Ascending aorta (tissue), 2 donors: ENCODE data around the gene DNMT3A. TPM values are rescaled to one million over a fixed set of nuclear protein-coding genes. Genes with fewer than 3 reads are reported as not detected.
A peak's percentile ranks its signal among the peaks of the same experiment; 100 is the strongest.

Experiments used
- DNase-seq, 2 donors: peaks; one replicate each; pipeline ENCODE4 v3.0.0-alpha.2; 2019; ENCODE audit warnings: low spot score in 2 of 2
- H3K27ac ChIP-seq, 2 donors: fragments of 200-600 bp; sonication (generic); one replicate each; pipeline ENCODE4 v1.5.1; 2016 to 2017; ENCODE audit warnings: mild to moderate bottlenecking in 1 of 2
- H3K27me3 ChIP-seq: fragments of 200-600 bp; sonication (generic); one replicate; pipeline ENCODE4 v1.5.1; 2017
- H3K36me3 ChIP-seq, 2 donors: fragments of 200-600 bp; sonication (generic); one replicate each; pipeline ENCODE4 v1.5.1; 2016
- H3K4me1 ChIP-seq, 2 donors: fragments of 200-600 bp; sonication (generic); one replicate each; pipeline ENCODE4 v1.5.1; 2016 to 2017; ENCODE audit warnings: mild to moderate bottlenecking in 1 of 2
- H3K4me3 ChIP-seq, 2 donors: fragments of 200-600 bp; sonication (generic); one replicate each; pipeline ENCODE4 v1.5.1; 2016 to 2017; ENCODE audit warnings: mild to moderate bottlenecking in 1 of 2
- H3K9me3 ChIP-seq, 2 donors: fragments of 200-600 bp; sonication (generic); one replicate each; pipeline ENCODE4 v1.5.1; 2016
- CTCF ChIP-seq, 3 experiments: fragments of 200-600 bp in 2 of 3; fragments of 450-650 bp in 1 of 3; sonication (generic) in 2 of 3; IDR thresholded peaks; one replicate each; pipeline ENCODE4 v1.5.1; 2016 to 2019; ENCODE audit warnings: antibody characterized with exemption in 3 of 3, mild to moderate bottlenecking in 1 of 3, moderate library complexity in 1 of 3
- intact Hi-C: fragments of 100-400 bp; cut with DNase I; formaldehyde crosslinking; loops from one replicate; pipeline ENCODE4 v1.15.1; 2023
- total RNA-seq: library from RNA; depleted of rRNA; stranded (reverse); fragments of >200 nt; gene quantifications from one replicate; pipeline ENCODE4 v1.1.0, GENCODE V29; 2016

The DNMT3A gene
- total RNA-seq, 1 donor from 2014 or later = 33.6 TPM

- Histone ChIP-seq H3K27ac (no peak overlapping the region), H3K4me1 (peaks cover 13 to 39% of the 10 kb centered on the region in 2 donors), H3K9me3 (no peaks in the 10 kb centered on the region), H3K27me3 (no peaks in the 10 kb centered on the region), H3K36me3 (peaks cover 2 to 3% of the 10 kb centered on the region in 2 donors), H3K4me3 (no peak overlapping the region)
- TF ChIP-seq CTCF (IDR thresholded peaks at IDR 0.05) = no peak
- no peak for DNase-seq
- intact Hi-C loops = no loop called here
These were observed 11.5 kb downstream of the DNMT3A start for GRCh38 chr2:25330273-25330672.

GRCh38 chr2:25328152-25329085, 13.3 kb downstream of the DNMT3A start:
- H3K36me3 ChIP-seq = peaks cover 2 to 3% of the 10 kb centered on the region in 2 donors
- H3K27me3 ChIP-seq = no peaks in the 10 kb centered on the region
- no peaks in the 10 kb centered on the region for H3K9me3 ChIP-seq
- H3K4me3 ChIP-seq = no peak overlapping the region
- no peak for DNase-seq
- TF ChIP-seq CTCF (IDR thresholded peaks at IDR 0.05) = no peak
- intact Hi-C loops = no loop called here
- H3K27ac ChIP-seq = peak overlapping the region; percentile 54 to 69
- peaks cover 13 to 50% of the 10 kb centered on the region in 2 donors for H3K4me1 ChIP-seq

GRCh38 chr2:25326326-25327013, 15.3 kb downstream of the DNMT3A start:
- no peak overlapping the region for H3K4me3 ChIP-seq
- peaks cover 2 to 3% of the 10 kb centered on the region in 2 donors for H3K36me3 ChIP-seq
- intact Hi-C loops = no loop called here
- H3K9me3 ChIP-seq = no peaks in the 10 kb centered on the region
- H3K27ac ChIP-seq = peak overlapping the region; percentile 80 to 86
- H3K4me1 ChIP-seq = peaks cover 13 to 47% of the 10 kb centered on the region in 2 donors
- no peaks in the 10 kb centered on the region for H3K27me3 ChIP-seq
- no peak for TF ChIP-seq CTCF (IDR thresholded peaks at IDR 0.05)
- DNase-seq = no peak

GRCh38 chr2:25324905-25325592, 16.7 kb downstream of the DNMT3A start:
- Histone ChIP-seq H3K27me3 (no peaks in the 10 kb centered on the region), H3K9me3 (no peaks in the 10 kb centered on the region), H3K4me3 (peak overlapping the region in 1 of 2 donors; percentile 36), H3K36me3 (peaks cover 2 to 3% of the 10 kb centered on the region in 2 donors), H3K4me1 (peaks cover 8 to 40% of the 10 kb centered on the region in 2 donors), H3K27ac (peak overlapping the region; percentile 80 to 86)
- peak in 1 of 3 experiments; percentile 11 for TF ChIP-seq CTCF (IDR thresholded peaks at IDR 0.05)
- intact Hi-C loops = loop anchor here (1.0 to 2.0 kb wide), 3 partner anchors 17 to 48 kb away; no protein-coding TSS in a partner anchor
- peak; percentile 89 to 98 for DNase-seq

GRCh38 chr2:25324251-25324650, 17.5 kb downstream of the DNMT3A start:
- no peaks in the 10 kb centered on the region for H3K9me3 ChIP-seq
- H3K27me3 ChIP-seq = no peaks in the 10 kb centered on the region
- peaks cover 8 to 33% of the 10 kb centered on the region in 2 donors for H3K4me1 ChIP-seq
- intact Hi-C loops = loop anchor here (2.0 kb wide), 1 partner anchor 29 kb away; no protein-coding TSS in a partner anchor
- DNase-seq = no peak
- peak overlapping the region in 1 of 2 donors; percentile 86 for H3K27ac ChIP-seq
- H3K36me3 ChIP-seq = peaks cover 2 to 3% of the 10 kb centered on the region in 2 donors
- no peak for TF ChIP-seq CTCF (IDR thresholded peaks at IDR 0.05)
- H3K4me3 ChIP-seq = no peak overlapping the region
